ENCODE data around the gene KSR2.
"Not testable (repeated sequence)": the region's sequence is repeated elsewhere in the genome, so short reads cannot be mapped to it uniquely, and the experiment has no call there.

Gene KSR2

GRCh38 chr12:117967512-117967911, 1.3 kb downstream of the KSR2 start:
- no peak for DNase-seq (ENCODE audit: low read depth in 2 of 2)

DNA sequence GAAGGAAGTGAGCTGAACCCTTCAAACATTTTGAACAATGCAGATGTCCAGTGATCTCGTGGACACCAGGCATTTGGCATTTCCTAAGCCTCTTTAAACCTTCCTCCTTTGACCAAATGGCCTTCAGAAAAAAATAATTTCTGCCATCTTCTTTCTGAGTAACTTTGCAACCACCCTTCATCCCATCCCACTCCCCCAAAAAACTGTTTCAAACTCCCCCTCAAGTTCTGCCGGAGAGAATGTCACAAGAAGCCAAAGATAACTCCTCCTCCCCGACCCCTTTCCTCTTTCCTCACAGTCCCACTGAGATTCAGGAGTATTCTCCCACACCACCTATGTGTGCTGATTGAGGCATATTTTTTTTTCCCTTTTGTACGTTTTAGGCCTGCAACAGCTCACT, 1.7 kb downstream of the KSR2 start:
- DNase-seq (ENCODE audit: low read depth in 2 of 2), result no peak

DNA sequence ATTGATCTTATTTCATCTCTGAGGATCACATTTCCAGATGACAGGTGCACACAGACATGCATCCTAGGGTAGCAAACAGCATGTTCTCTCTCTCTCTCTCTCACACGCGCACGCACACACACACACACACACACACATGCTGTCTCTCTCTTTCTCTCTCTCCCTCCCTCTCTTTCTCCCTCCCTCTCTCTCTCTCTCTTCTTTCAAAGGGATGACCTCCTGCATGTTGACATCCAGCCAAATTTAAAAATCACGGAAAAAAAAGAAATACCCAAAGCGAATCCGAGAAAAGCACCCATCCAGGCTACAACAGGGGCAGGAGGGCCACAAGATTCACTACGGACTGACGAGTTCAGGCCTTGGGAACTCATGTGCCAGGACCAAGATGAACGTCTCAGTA, 2.3 kb downstream of the KSR2 start:
- no peak for DNase-seq (ENCODE audit: low read depth in 2 of 2)

GRCh38 chr12:117963836-117964235, 5.0 kb downstream of the KSR2 start:
- DNase-seq (ENCODE audit: low read depth in 2 of 2), result no peak

- no peak for DNase-seq (ENCODE audit: low read depth in 2 of 2)
Observed at GRCh38 chr12:117936722-117937484, 31.9 kb downstream of the KSR2 start.

DNA sequence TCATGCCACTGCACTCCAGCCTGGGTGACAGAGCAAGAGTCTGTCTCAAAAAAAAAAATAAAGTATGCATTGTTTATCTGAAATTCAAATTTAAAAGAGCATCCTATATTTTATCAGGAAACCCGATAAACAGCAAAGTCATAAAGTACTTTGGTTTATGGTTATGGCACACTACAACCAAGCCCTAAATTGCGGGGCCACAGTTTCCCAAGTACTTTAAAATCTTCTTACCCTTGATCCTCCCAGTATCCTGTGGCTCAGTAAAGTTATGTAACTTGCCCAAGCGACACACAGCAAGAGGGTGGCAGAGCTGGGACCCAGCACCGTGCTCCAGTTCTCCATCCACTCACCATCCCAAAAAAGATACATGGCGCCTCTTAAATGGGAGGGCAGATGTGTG, 35.2 kb downstream of the KSR2 start:
- no peak for DNase-seq (ENCODE audit: low read depth in 2 of 2)

- no peak for DNase-seq (ENCODE audit: low read depth in 2 of 2)
Observed at GRCh38 chr12:117926391-117926899, 42.3 kb downstream of the KSR2 start.

GRCh38 chr12:117921929-117922777, 46.6 kb downstream of the KSR2 start:
- no peak for DNase-seq (ENCODE audit: low read depth in 2 of 2)

GRCh38 chr12:117919479-117919878, 49.3 kb downstream of the KSR2 start:
- no peak for DNase-seq (ENCODE audit: low read depth in 2 of 2)

DNA sequence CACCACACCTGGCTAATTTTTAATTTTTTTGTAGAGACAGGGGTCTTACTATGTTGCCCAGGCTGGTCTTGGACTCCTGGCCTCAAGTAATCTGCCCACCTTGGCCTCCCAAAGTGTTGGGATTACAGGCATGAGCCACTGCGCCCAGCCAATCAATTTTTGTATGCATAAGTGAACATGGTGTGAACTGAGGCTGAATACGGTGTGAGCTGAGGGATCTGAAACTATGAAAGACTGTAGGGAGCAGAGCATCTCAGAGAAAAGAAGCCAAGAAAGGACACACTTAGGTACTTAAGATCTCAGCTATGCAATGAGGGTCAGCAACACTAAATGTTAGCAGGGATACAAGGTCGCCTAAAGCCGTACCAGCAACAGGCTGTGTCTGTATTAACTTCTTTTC, 54.1 kb downstream of the KSR2 start:
- no peak for DNase-seq (ENCODE audit: low read depth in 2 of 2)

- DNase-seq (ENCODE audit: low read depth in 2 of 2), result no peak
Observed at GRCh38 chr12:117912756-117913155, 56.0 kb downstream of the KSR2 start.

DNA sequence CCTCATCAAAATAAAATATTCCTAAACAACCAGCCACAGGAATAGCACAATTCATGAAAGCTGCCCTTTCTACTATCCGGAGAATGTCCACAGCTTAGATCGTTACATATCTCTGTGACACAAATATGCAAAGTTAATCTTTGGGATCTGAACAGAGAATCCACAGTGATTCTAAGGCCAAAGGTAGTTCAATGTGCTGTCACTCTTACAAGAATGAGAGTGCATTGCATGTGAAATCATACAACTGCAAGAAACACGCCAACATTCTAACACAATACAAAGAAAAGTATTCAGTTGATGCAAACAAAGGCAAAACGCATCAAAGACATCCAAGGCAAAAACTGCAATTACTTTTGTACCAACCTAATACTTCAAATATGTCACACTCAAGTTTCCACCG, 60.4 kb downstream of the KSR2 start:
- DNase-seq (ENCODE audit: low read depth in 2 of 2), result no peak

- no peak for DNase-seq (ENCODE audit: low read depth in 2 of 2)
Observed at GRCh38 chr12:117907108-117907689, 61.6 kb downstream of the KSR2 start.

DNA sequence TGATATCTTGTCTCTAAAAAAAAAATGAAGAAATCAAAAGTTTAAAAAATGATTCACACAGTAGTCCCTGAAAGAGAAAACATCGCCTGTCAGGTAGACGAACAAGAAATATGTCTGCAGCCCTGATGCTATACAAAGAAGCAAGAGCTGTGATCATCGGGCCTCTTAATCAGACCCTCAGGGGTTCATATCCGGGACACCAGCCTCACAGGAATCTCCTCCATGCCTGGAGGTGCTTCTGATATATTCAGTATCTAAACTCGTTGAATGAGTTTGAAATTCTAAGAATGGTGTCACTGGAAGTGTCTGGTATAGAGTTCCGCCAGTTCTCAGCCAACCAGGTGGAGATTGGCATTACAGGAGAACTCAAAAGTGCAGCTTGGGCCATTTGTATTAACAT, 64.7 kb downstream of the KSR2 start:
- no peak for DNase-seq (ENCODE audit: low read depth in 2 of 2)

DNA sequence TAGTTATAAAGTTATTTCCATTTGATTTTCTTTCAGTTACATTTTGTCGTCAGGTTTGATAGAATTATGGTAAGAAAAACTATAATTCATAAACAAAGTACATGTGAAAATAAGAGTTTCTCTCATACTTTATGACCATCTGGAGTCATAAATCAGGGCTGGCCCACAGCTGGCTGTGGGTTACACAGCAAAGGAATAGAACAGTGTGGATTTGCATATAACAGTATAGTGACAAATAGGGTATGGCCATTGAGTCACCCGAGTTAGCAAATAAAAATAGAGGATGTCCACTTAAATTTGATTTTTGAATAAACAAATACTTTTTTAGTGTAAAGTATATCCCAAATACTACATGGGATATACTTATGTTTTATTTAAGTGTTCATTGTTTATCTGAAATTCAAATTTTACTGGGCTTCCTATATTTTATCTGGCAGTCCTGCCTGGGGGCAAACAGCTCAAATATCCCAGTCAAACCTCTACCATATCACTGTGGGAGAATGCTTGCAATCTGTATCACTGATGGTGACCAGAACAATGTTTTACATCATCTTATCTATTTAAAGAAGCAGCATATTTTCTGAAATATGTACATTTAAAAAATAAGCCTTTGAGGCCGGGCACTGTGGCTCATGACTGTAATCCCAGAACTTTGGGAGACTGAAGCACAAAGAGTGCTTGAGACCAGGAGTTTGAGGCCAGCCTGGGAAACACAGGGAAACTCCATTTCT, 65.5 kb downstream of the KSR2 start:
- DNase-seq (ENCODE audit: low read depth in 2 of 2), result no peak

- DNase-seq (ENCODE audit: low read depth in 2 of 2), result no peak
Observed at GRCh38 chr12:117901631-117902030, 67.2 kb downstream of the KSR2 start.

DNA sequence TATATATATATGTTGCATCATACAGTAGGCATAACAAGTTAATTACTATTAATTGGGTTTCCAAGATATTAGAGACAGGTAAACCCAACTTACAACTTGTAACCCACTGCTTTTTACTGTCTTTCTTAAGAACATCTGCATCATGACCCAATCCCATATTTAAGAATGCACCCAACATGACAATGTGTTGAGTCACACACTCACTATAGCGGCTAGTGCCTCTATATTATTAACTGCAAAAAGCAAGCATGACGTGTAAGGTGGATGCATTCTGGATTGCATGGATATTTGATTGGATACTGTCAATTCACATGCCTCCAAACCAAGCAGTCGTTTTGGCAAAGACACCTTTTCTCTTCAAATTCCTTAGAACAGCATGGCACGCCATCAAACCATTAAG, 68.2 kb downstream of the KSR2 start:
- DNase-seq (ENCODE audit: low read depth in 2 of 2), result no peak

- no peak for DNase-seq (ENCODE audit: low read depth in 2 of 2)
Observed at GRCh38 chr12:117897372-117898161, 71.2 kb downstream of the KSR2 start.

DNA sequence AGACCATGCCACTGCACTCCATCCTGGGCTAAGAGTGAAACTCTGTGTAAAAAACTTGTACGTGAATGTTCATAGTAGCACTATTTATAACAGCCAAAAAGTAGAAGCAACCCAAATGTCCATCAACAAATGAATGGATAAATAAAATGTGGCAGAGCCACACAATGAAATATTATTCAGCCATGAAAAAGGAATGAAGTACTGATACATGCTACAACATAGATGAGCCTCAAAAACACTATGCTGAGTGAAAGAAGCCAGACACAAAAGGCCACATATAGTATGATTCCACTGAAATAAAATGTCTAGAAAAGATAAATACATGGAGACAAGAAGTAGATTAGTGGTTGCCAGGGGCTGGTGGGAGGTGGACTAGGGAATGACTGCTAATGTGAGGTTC, 72.8 kb downstream of the KSR2 start:
- no peak for DNase-seq (ENCODE audit: low read depth in 2 of 2)

DNA sequence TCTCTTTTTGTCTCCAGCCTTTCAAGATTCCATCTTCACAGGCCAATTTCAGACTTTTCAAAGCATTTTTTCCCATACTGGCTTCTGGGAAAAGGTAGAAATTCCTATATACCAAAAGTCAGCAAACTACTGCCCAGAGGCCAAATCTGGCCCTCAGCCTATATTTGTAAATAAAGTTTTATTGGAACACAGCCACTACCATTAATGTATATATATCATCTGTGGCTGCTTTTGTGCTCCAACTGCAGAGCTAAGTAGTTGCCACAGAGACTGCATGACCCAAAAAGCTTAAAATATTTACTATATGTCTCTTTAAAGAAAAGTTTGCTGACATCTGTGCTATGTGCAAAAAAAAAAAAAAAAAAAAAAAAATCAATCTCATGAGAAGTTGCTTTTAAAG, 76.3 kb downstream of the KSR2 start:
- no peak for DNase-seq (ENCODE audit: low read depth in 2 of 2)

- DNase-seq (ENCODE audit: low read depth in 2 of 2), result not testable (repeated sequence)
Observed at GRCh38 chr12:117891265-117891664, 77.5 kb downstream of the KSR2 start.

Measured in stimulated activated CD4-positive, alpha-beta T cell treated with anti-CD3 and anti-CD28 coated beads, Interleukin-12 subunit alpha, Interleukin-12 subunit beta, amount 100 ng/mL, for 24 hours (primary cell).